HEK293T (cell line): ENCODE measurements around the gene DSN1.

Experiments
- CTCF ChIA-PET: fragments of 350-600 bp; formaldehyde crosslinking; extraction: SDS; loops from one replicate; lab custom pipeline; 2021; ENCODE audit warnings: antibody characterized with exemption, inconsistent platforms; lab: Yijun Ruan, JAX
- POLR2A ChIA-PET: fragments of 350-600 bp; formaldehyde crosslinking; extraction: SDS; loops from one replicate; lab custom pipeline; 2020; ENCODE audit warnings: antibody characterized with exemption, inconsistent platforms; lab: Yijun Ruan, JAX
- DNase-seq: peaks from one replicate; pipeline ENCODE4 v3.0.0; 2012; ENCODE audit warnings: mixed read lengths; ENCODE audit errors: extremely low spot score
- ARNT ChIP-seq: fragments of 450-650 bp; IDR thresholded peaks from 2 replicates; pipeline ENCODE4 v1.6.1; 2017; ENCODE audit warnings: mild to moderate bottlenecking
- BHLHE40 ChIP-seq: fragments of 450-650 bp; IDR thresholded peaks from 2 replicates; pipeline ENCODE4 v1.6.1; 2016; ENCODE audit warnings: mild to moderate bottlenecking, moderate library complexity, borderline replicate concordance
- CTBP1 ChIP-seq: fragments of 450-650 bp; IDR thresholded peaks from 2 replicates; pipeline ENCODE4 v1.6.1; 2016; ENCODE audit warnings: borderline replicate concordance
- ELF4 ChIP-seq: fragments of 450-650 bp; IDR thresholded peaks from 2 replicates; pipeline ENCODE4 v1.6.1; 2017; ENCODE audit warnings: antibody characterized with exemption
- FOXA1 ChIP-seq: fragments of 450-650 bp; IDR thresholded peaks from 2 replicates; pipeline ENCODE4 v1.6.1; 2016; ENCODE audit warnings: mild to moderate bottlenecking
- FOXK2 ChIP-seq: fragments of 450-650 bp; IDR thresholded peaks from 2 replicates; pipeline ENCODE4 v1.6.1; 2016; ENCODE audit warnings: mild to moderate bottlenecking
- FOXM1 ChIP-seq: fragments of 450-650 bp; IDR thresholded peaks from 2 replicates; pipeline ENCODE4 v1.6.1; 2017; ENCODE audit warnings: mild to moderate bottlenecking, borderline replicate concordance
- HDGF ChIP-seq: fragments of 450-650 bp; IDR thresholded peaks from 2 replicates; pipeline ENCODE4 v1.6.1; 2017; ENCODE audit warnings: antibody characterized with exemption, borderline replicate concordance
- L3MBTL2 ChIP-seq: fragments of 450-650 bp; conservative IDR thresholded peaks from 2 replicates; pipeline ENCODE4 v1.6.1; 2016; ENCODE audit warnings: mild to moderate bottlenecking
- LEF1 ChIP-seq: fragments of 450-650 bp; IDR thresholded peaks from 2 replicates; pipeline ENCODE4 v1.6.1; 2017; ENCODE audit warnings: mild to moderate bottlenecking, borderline replicate concordance
- NFRKB ChIP-seq: fragments of 450-650 bp; IDR thresholded peaks from 2 replicates; pipeline ENCODE4 v1.6.1; 2016; ENCODE audit warnings: mild to moderate bottlenecking, moderate library complexity
- PKNOX1 ChIP-seq: fragments of 450-650 bp; IDR thresholded peaks from 2 replicates; pipeline ENCODE4 v1.6.1; 2016
- SP1 ChIP-seq: fragments of 450-650 bp; IDR thresholded peaks from 2 replicates; pipeline ENCODE4 v1.6.1; 2017
- SUZ12 ChIP-seq: fragments of 450-650 bp; IDR thresholded peaks from 2 replicates; pipeline ENCODE4 v1.6.1; 2016; ENCODE audit warnings: mild to moderate bottlenecking
- TARDBP ChIP-seq: fragments of 450-650 bp; IDR thresholded peaks from 2 replicates; pipeline ENCODE4 v1.6.1; 2016
- ZNF384 ChIP-seq: fragments of 450-650 bp; IDR thresholded peaks from 2 replicates; pipeline ENCODE4 v1.6.1; 2016

The DSN1 gene

GRCh38 chr20:36728986-36729385, 44.6 kb downstream of the DSN1 start:
- ChIA-PET POLR2A (interaction anchor here (1.0 kb wide), 2 partner anchors 12 to 17 kb away, joined by 3 to 5 read pairs; partner anchors contain the start of gene NDRG3), CTCF (interaction anchor here (0.5 to 1.0 kb wide), 2 partner anchors 116 to 123 kb away, joined by 3 read pairs; partner anchors contain the start of gene RAB5IF)
- TF ChIP-seq FOXA1 (no peak), PKNOX1 (no peak), LEF1 (no peak), SP1 (no peak), HDGF (no peak), CTBP1 (no peak), NFRKB (no peak), FOXM1 (no peak), ZNF384 (no peak), SUZ12 (no peak), ARNT (no peak)
- DNase-seq: no peak

GRCh38 chr20:36726168-36726567, 47.4 kb downstream of the DSN1 start:
- ChIA-PET POLR2A (no interaction called here), CTCF (no interaction called here)
- DNase-seq: no peak
- TF ChIP-seq HDGF: no peak
- TF ChIP-seq SP1: no peak
- TF ChIP-seq ARNT: no peak
- no peak for TF ChIP-seq TARDBP
- no peak for TF ChIP-seq BHLHE40
- TF ChIP-seq NFRKB: no peak
- TF ChIP-seq PKNOX1: no peak
- no peak for TF ChIP-seq ZNF384
- TF ChIP-seq SUZ12: no peak
- no peak for TF ChIP-seq FOXM1
- TF ChIP-seq CTBP1: no peak
- no peak for TF ChIP-seq ELF4

- TF ChIP-seq L3MBTL2: no peak
- no peak for TF ChIP-seq SUZ12
- no peak for TF ChIP-seq LEF1
- no peak for TF ChIP-seq FOXK2
- no peak for TF ChIP-seq ELF4
- TF ChIP-seq SP1: no peak
- no peak for TF ChIP-seq TARDBP
- TF ChIP-seq ARNT: no peak
- TF ChIP-seq NFRKB: no peak
- DNase-seq: no peak
- CTCF ChIA-PET: no interaction called here
Observed at GRCh38 chr20:36720510-36720909, 53.1 kb downstream of the DSN1 start.

GRCh38 chr20:36717657-36718056, 55.9 kb downstream of the DSN1 start:
- ChIA-PET POLR2A (interaction anchor here (0.9 kb wide), 1 partner anchor 28 kb away, joined by 3 read pairs; the partner anchor contains the start of gene NDRG3), CTCF (interaction anchor here (0.6 to 0.9 kb wide), 3 partner anchors 18 to 237 kb away, joined by 3 read pairs; no protein-coding TSS in a partner anchor)
- no peak for DNase-seq
- no peak for TF ChIP-seq PKNOX1
- no peak for TF ChIP-seq ZNF384
- TF ChIP-seq HDGF: no peak
- no peak for TF ChIP-seq TARDBP
- TF ChIP-seq SUZ12: no peak
- TF ChIP-seq L3MBTL2: no peak
- TF ChIP-seq ELF4: no peak
- no peak for TF ChIP-seq CTBP1
- no peak for TF ChIP-seq NFRKB
- TF ChIP-seq ARNT: no peak
- TF ChIP-seq FOXK2: no peak
- no peak for TF ChIP-seq FOXA1
- TF ChIP-seq BHLHE40: no peak
- TF ChIP-seq FOXM1: no peak
- no peak for TF ChIP-seq LEF1
- TF ChIP-seq SP1: no peak

More at GRCh38 chr20:36720510-36720909, 53.1 kb downstream of the DSN1 start:
- POLR2A ChIA-PET: no interaction called here

- CTCF ChIA-PET: interaction anchor here (0.9 kb wide), 1 partner anchor 92 kb away, joined by 3 read pairs; no protein-coding TSS in a partner anchor
- no peak for TF ChIP-seq CTBP1
- no peak for TF ChIP-seq SUZ12
- TF ChIP-seq SP1: no peak
- no peak for TF ChIP-seq ELF4
- TF ChIP-seq FOXA1: no peak
- no peak for TF ChIP-seq ZNF384
- TF ChIP-seq ARNT: no peak
- no peak for TF ChIP-seq HDGF
- TF ChIP-seq TARDBP: no peak
- TF ChIP-seq PKNOX1: no peak
- TF ChIP-seq BHLHE40: no peak
- no peak for TF ChIP-seq L3MBTL2
- TF ChIP-seq FOXM1: no peak
- TF ChIP-seq FOXK2: no peak
- no peak for TF ChIP-seq LEF1
- TF ChIP-seq NFRKB: no peak
- DNase-seq: no peak
- POLR2A ChIA-PET: interaction anchor here (0.9 kb wide), 1 partner anchor 29 kb away, joined by 3 read pairs; the partner anchor contains the start of gene NDRG3
Observed at GRCh38 chr20:36717021-36717420, 56.5 kb downstream of the DSN1 start.
